WTC11 (cell line): Measurements from ENCODE around the gene SPEN. TPM values are rescaled to one million over a fixed set of nuclear protein-coding genes. Genes with fewer than 3 reads are reported as not detected.

ENCODE experiments used
- ATAC-seq: fragments of 200-7000 bp; cut with Tn5 transposase; 2 replicates; pipeline ENCODE4 v1.10.0; 2021; ENCODE audit warnings: mild to moderate bottlenecking, moderate library complexity
- CTCF ChIA-PET: fragments of 300-600 bp; sonication (Branson Sonifier 250); formaldehyde crosslinking; loops from one replicate; lab custom pipeline; 2021; ENCODE audit warnings: antibody characterized with exemption; lab: Charles Lee
- POLR2A ChIA-PET: fragments of 350-600 bp; sonication (Branson Sonifier 250); formaldehyde crosslinking; loops from one replicate; lab custom pipeline; 2021; ENCODE audit warnings: antibody characterized with exemption; lab: Charles Lee
- DNase-seq: peaks from one replicate; pipeline ENCODE4 v3.0.0; 2021; ENCODE audit warnings: low spot score
- H3K27ac Mint-ChIP-seq: 2 replicates; pipeline ENCODE4 v1.8.0; 2021; ENCODE audit warnings: mixed read lengths
- H3K27me3 Mint-ChIP-seq: 2 replicates; pipeline ENCODE4 v1.8.0; 2021; ENCODE audit warnings: low read depth, mild to moderate bottlenecking, moderate library complexity, mixed read lengths
- H3K36me3 Mint-ChIP-seq: 2 replicates; pipeline ENCODE4 v1.8.0; 2021; ENCODE audit warnings: mixed read lengths
- H3K4me1 Mint-ChIP-seq: 2 replicates; pipeline ENCODE4 v1.8.0; 2022; ENCODE audit warnings: mixed read lengths
- H3K4me3 Mint-ChIP-seq: 2 replicates; pipeline ENCODE4 v1.8.0; 2021; ENCODE audit warnings: mild to moderate bottlenecking, moderate library complexity, mixed read lengths
- H3K9me3 Mint-ChIP-seq: 2 replicates; pipeline ENCODE4 v1.8.0; 2021; ENCODE audit warnings: mixed read lengths
- CBFB ChIP-seq: sonication (generic); formaldehyde crosslinking; IDR thresholded peaks from 2 replicates; pipeline ENCODE4 v1.8.1; 2022; ENCODE audit warnings: mild to moderate bottlenecking, low read depth, missing genetic modification reagents
- CREM ChIP-seq: sonication (generic); formaldehyde crosslinking; IDR thresholded peaks from 2 replicates; pipeline ENCODE4 v1.8.1; 2022; ENCODE audit warnings: mild to moderate bottlenecking, missing genetic modification reagents, moderate library complexity
- E2F1 ChIP-seq: sonication (generic); formaldehyde crosslinking; IDR thresholded peaks from 2 replicates; pipeline ENCODE4 v1.8.0; 2022; ENCODE audit warnings: mild to moderate bottlenecking, missing genetic modification reagents
- E2F4 ChIP-seq: sonication (generic); formaldehyde crosslinking; IDR thresholded peaks from 2 replicates; pipeline ENCODE4 v1.8.1; 2022; ENCODE audit warnings: low read depth, mild to moderate bottlenecking, moderate library complexity, missing genetic modification reagents, borderline replicate concordance
- IRF2 ChIP-seq: sonication (generic); formaldehyde crosslinking; IDR thresholded peaks from 2 replicates; pipeline ENCODE4 v1.8.0; 2022; ENCODE audit warnings: low read depth, missing genetic modification reagents, borderline replicate concordance
- NR1H2 ChIP-seq: sonication (generic); formaldehyde crosslinking; IDR thresholded peaks from 2 replicates; pipeline ENCODE4 v1.9.0; 2021; ENCODE audit warnings: mild to moderate bottlenecking, moderate library complexity, missing genetic modification reagents
- RELA ChIP-seq: sonication (generic); formaldehyde crosslinking; IDR thresholded peaks from 2 replicates; pipeline ENCODE4 v1.8.1; 2022; ENCODE audit warnings: missing genetic modification reagents, mild to moderate bottlenecking, borderline replicate concordance
- SOX15 ChIP-seq: fragments of 250-450 bp; sonication (Bioruptor Pico); IDR thresholded peaks from 2 replicates; pipeline ENCODE4 v1.9.0; 2021; ENCODE audit warnings: mild to moderate bottlenecking
- SP1 ChIP-seq: sonication (generic); formaldehyde crosslinking; conservative IDR thresholded peaks from 2 replicates; pipeline ENCODE4 v1.8.1; 2022; ENCODE audit warnings: missing genetic modification reagents
- TCF7 ChIP-seq: sonication (generic); formaldehyde crosslinking; IDR thresholded peaks from 2 replicates; pipeline ENCODE4 v1.8.0; 2022; ENCODE audit warnings: mild to moderate bottlenecking, low read depth, missing genetic modification reagents, moderate library complexity
- ZNF232 ChIP-seq: sonication (generic); formaldehyde crosslinking; IDR thresholded peaks from 2 replicates; pipeline ENCODE4 v1.8.0; 2022; ENCODE audit warnings: mild to moderate bottlenecking, missing genetic modification reagents
- ZNF671 ChIP-seq: fragments of 250-450 bp; sonication (Bioruptor Pico); IDR thresholded peaks from 2 replicates; pipeline ENCODE4 v1.8.0; 2021; ENCODE audit warnings: mild to moderate bottlenecking
- ZSCAN18 ChIP-seq: fragments of 250-450 bp; sonication (Bioruptor Pico); IDR thresholded peaks from 2 replicates; pipeline ENCODE4 v2.1.2; 2022; ENCODE audit warnings: mild to moderate bottlenecking, moderate library complexity
- total RNA-seq: library from RNA; stranded (reverse); gene quantifications from 3 replicates; pipeline ENCODE4 v1.2.3, GENCODE V29; 2021
- TF ChIP-seq, protein P1 (sequence below): fragments of 200-600 bp; IDR thresholded peaks from 2 replicates; pipeline ENCODE4 v1.8.0; 2022; ENCODE audit warnings: antibody characterized with exemption
- TF ChIP-seq, protein P2 (sequence below): sonication (generic); formaldehyde crosslinking; conservative IDR thresholded peaks from 2 replicates; pipeline ENCODE4 v1.8.1; 2023; ENCODE audit warnings: mild to moderate bottlenecking, low read depth, missing genetic modification reagents, moderate library complexity
- TF ChIP-seq, protein P3 (sequence below): sonication (generic); formaldehyde crosslinking; IDR thresholded peaks from 2 replicates; pipeline ENCODE4 v1.8.1; 2023; ENCODE audit warnings: mild to moderate bottlenecking, missing genetic modification reagents, borderline replicate concordance

Gene SPEN
- total RNA-seq, 1 experiment from 2014 or later: 48.8 TPM

DNA sequence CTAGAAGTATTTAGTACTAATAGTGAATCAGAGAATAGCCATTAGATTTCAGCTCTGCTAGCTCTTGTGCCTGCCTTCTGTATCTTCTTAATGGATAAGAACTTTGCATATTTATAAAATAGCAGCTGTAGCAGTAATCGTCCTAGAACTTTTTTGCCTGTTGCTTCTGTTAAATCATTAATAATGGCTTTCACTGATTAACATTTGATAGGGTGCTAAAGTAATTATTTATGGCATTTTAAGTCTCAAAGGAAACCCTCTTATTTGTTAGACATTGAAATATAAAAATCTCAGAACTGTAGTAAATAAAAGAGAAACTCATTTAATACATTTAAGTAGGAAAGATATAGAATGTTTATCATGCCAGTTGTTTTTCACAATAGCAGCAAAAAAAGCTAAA is 27.0 kb downstream of the SPEN start:
- Mint-ChIP-seq H3K4me1 (peaks cover 18% of the 10 kb centered on the region), H3K4me3 (no peak overlapping the region), H3K36me3 (peaks cover 15% of the 10 kb centered on the region; the same call in 1 of the 2 replicates), H3K27me3 (no peaks in the 10 kb centered on the region), H3K9me3 (no peaks in the 10 kb centered on the region), H3K27ac (0 out of 2 replicates have a peak overlapping the region, but pooled peaks have one; percentile 7)
- POLR2A ChIA-PET: interaction anchor here (0.6 kb wide), 1 partner anchor 23 kb away, joined by 3 read pairs; no protein-coding TSS in a partner anchor
- TF ChIP-seq SOX15 (no peak), ZSCAN18 (CRISPR knock-in tag) (no peak), IRF2 (CRISPR knock-in tag) (no peak), ZNF671 (CRISPR knock-in tag) (no peak), RELA (CRISPR knock-in tag) (no peak), NR1H2 (CRISPR knock-in tag) (no peak), CREM (CRISPR knock-in tag) (no peak), E2F4 (no peak), E2F1 (CRISPR knock-in tag) (no peak), SP1 (CRISPR knock-in tag) (no peak), CBFB (CRISPR knock-in tag) (no peak), ZNF232 (CRISPR knock-in tag) (no peak), TCF7 (CRISPR knock-in tag) (no peak)
- TF ChIP-seq, protein P1, sequence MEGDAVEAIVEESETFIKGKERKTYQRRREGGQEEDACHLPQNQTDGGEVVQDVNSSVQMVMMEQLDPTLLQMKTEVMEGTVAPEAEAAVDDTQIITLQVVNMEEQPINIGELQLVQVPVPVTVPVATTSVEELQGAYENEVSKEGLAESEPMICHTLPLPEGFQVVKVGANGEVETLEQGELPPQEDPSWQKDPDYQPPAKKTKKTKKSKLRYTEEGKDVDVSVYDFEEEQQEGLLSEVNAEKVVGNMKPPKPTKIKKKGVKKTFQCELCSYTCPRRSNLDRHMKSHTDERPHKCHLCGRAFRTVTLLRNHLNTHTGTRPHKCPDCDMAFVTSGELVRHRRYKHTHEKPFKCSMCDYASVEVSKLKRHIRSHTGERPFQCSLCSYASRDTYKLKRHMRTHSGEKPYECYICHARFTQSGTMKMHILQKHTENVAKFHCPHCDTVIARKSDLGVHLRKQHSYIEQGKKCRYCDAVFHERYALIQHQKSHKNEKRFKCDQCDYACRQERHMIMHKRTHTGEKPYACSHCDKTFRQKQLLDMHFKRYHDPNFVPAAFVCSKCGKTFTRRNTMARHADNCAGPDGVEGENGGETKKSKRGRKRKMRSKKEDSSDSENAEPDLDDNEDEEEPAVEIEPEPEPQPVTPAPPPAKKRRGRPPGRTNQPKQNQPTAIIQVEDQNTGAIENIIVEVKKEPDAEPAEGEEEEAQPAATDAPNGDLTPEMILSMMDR: no peak
- TF ChIP-seq, protein P2, sequence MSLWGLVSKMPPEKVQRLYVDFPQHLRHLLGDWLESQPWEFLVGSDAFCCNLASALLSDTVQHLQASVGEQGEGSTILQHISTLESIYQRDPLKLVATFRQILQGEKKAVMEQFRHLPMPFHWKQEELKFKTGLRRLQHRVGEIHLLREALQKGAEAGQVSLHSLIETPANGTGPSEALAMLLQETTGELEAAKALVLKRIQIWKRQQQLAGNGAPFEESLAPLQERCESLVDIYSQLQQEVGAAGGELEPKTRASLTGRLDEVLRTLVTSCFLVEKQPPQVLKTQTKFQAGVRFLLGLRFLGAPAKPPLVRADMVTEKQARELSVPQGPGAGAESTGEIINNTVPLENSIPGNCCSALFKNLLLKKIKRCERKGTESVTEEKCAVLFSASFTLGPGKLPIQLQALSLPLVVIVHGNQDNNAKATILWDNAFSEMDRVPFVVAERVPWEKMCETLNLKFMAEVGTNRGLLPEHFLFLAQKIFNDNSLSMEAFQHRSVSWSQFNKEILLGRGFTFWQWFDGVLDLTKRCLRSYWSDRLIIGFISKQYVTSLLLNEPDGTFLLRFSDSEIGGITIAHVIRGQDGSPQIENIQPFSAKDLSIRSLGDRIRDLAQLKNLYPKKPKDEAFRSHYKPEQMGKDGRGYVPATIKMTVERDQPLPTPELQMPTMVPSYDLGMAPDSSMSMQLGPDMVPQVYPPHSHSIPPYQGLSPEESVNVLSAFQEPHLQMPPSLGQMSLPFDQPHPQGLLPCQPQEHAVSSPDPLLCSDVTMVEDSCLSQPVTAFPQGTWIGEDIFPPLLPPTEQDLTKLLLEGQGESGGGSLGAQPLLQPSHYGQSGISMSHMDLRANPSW (CRISPR knock-in tag): no peak
- TF ChIP-seq, protein P3, sequence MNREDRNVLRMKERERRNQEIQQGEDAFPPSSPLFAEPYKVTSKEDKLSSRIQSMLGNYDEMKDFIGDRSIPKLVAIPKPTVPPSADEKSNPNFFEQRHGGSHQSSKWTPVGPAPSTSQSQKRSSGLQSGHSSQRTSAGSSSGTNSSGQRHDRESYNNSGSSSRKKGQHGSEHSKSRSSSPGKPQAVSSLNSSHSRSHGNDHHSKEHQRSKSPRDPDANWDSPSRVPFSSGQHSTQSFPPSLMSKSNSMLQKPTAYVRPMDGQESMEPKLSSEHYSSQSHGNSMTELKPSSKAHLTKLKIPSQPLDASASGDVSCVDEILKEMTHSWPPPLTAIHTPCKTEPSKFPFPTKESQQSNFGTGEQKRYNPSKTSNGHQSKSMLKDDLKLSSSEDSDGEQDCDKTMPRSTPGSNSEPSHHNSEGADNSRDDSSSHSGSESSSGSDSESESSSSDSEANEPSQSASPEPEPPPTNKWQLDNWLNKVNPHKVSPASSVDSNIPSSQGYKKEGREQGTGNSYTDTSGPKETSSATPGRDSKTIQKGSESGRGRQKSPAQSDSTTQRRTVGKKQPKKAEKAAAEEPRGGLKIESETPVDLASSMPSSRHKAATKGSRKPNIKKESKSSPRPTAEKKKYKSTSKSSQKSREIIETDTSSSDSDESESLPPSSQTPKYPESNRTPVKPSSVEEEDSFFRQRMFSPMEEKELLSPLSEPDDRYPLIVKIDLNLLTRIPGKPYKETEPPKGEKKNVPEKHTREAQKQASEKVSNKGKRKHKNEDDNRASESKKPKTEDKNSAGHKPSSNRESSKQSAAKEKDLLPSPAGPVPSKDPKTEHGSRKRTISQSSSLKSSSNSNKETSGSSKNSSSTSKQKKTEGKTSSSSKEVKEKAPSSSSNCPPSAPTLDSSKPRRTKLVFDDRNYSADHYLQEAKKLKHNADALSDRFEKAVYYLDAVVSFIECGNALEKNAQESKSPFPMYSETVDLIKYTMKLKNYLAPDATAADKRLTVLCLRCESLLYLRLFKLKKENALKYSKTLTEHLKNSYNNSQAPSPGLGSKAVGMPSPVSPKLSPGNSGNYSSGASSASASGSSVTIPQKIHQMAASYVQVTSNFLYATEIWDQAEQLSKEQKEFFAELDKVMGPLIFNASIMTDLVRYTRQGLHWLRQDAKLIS (CRISPR knock-in tag): no peak
- no peak for ATAC-seq
- CTCF ChIA-PET: interaction anchor here (1.9 kb wide), 1 partner anchor 59 kb away, joined by 11 read pairs; no protein-coding TSS in a partner anchor
- no peak for DNase-seq
